ENCODE measurements around the gene STRC.
"Not testable (repeated sequence)": the region's sequence is repeated elsewhere in the genome, so short reads cannot be mapped to it uniquely, and the experiment has no call there.

- TF ChIP-seq CTCF (IDR thresholded peaks at IDR 0.05; ENCODE audit: poor library complexity, severe bottlenecking); TAF1 (IDR thresholded peaks at IDR 0.05; ENCODE audit: low read depth); EZH2 (IDR thresholded peaks at IDR 0.05; ENCODE audit: borderline replicate concordance, insufficient read depth, low read length, poor library complexity, severe bottlenecking); EP300 (conservative IDR thresholded peaks at IDR 0.05; ENCODE audit: poor library complexity, severe bottlenecking); POLR2AphosphoS5 (IDR thresholded peaks at IDR 0.05); RAD21 (conservative IDR thresholded peaks at IDR 0.05); REST (IDR thresholded peaks at IDR 0.05; ENCODE audit: borderline replicate concordance): not testable (repeated sequence)
Observed at GRCh38 chr15:43593328-43594190, 25.0 kb downstream of the STRC start, which contains the start of gene CKMT1B.

Measured in neural cell (in vitro differentiated cells).